Measurements from ENCODE around the gene SLC9A3. TPM values are rescaled to one million over a fixed set of nuclear protein-coding genes. Genes with fewer than 3 reads are reported as not detected.

Gene SLC9A3
- total RNA-seq, 3 donors from 2014 or later (not counting 1 experiment from before 2014, with no cell fraction given), result 0.61 to 1.1 (median 0.73) TPM

DNA sequence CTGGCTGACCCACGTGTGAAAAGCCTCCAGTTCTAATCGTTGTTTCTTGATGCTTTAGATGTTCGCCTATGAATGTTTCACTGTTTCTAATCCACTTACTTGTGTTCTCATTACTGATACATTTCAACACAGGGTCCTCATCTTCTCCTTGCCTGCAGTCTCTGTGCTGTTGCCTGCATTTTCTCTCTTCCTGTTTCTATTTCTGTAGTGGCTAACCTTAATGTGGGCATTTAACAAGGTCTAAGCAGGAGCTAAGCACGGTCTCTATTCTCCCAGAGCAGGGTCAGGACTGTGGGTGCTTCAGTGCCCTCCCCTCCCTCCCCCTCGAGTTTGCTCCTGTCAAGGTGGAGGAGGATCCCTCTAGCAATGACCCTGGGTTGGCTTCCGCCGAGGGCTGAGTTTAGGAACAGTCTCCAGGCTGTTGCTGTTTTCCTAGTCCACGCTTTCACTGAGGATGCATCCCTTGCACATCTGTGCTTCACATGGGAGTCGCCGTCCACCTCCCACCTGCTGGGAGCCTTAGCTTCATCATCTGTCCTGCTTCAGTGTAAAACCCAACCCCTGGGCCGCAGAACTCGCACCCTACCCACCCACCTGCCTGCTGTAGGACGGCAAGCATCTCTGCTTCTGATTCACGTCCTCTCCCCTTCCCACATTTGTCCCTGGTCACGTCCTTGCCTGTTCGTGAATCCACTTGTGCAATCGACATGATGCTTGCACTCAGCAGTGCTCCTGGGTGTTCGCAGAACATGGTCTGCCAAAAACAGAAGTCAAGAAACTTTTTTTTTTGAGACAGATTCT lies 83.6 kb downstream of the SLC9A3 start:
- Mint-ChIP-seq H3K4me1 (peaks cover 18 to 25% of the 10 kb centered on the region in 2 donors), H3K27ac (no peak overlapping the region), H3K4me3 (no peak overlapping the region), H3K36me3 (no peaks in the 10 kb centered on the region), H3K9me3 (no peaks in the 10 kb centered on the region), H3K27me3 (ENCODE audit: low read depth in 2 of 2) (no peaks in the 10 kb centered on the region)
- Histone ChIP-seq H3K27ac (ENCODE audit: low read length) (no peak overlapping the region), H3K9me3 (ENCODE audit: control insufficient read depth, insufficient read depth, low read length) (no peaks in the 10 kb centered on the region), H3K4me1 (ENCODE audit: control insufficient read depth, insufficient read depth, low read length) (peaks cover 22% of the 10 kb centered on the region), H3K27me3 (ENCODE audit: control insufficient read depth, insufficient read depth, low read length) (no peaks in the 10 kb centered on the region), H3K36me3 (ENCODE audit: control insufficient read depth, insufficient read depth, low read length) (peaks cover under 1% of the 10 kb centered on the region), H3K4me3 (ENCODE audit: low read length) (no peak overlapping the region)
- WGBS (ENCODE audit: insufficient coverage), result 76% methylated on average over 18 of the region's 18 CpGs
- ATAC-seq (no peak), DNase-seq (no peak)
- intact Hi-C loops (cut with micrococcal nuclease), result no loop called here
- TF ChIP-seq, protein P1, sequence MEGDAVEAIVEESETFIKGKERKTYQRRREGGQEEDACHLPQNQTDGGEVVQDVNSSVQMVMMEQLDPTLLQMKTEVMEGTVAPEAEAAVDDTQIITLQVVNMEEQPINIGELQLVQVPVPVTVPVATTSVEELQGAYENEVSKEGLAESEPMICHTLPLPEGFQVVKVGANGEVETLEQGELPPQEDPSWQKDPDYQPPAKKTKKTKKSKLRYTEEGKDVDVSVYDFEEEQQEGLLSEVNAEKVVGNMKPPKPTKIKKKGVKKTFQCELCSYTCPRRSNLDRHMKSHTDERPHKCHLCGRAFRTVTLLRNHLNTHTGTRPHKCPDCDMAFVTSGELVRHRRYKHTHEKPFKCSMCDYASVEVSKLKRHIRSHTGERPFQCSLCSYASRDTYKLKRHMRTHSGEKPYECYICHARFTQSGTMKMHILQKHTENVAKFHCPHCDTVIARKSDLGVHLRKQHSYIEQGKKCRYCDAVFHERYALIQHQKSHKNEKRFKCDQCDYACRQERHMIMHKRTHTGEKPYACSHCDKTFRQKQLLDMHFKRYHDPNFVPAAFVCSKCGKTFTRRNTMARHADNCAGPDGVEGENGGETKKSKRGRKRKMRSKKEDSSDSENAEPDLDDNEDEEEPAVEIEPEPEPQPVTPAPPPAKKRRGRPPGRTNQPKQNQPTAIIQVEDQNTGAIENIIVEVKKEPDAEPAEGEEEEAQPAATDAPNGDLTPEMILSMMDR (IDR thresholded peaks at IDR 0.05), result no peak

DNA sequence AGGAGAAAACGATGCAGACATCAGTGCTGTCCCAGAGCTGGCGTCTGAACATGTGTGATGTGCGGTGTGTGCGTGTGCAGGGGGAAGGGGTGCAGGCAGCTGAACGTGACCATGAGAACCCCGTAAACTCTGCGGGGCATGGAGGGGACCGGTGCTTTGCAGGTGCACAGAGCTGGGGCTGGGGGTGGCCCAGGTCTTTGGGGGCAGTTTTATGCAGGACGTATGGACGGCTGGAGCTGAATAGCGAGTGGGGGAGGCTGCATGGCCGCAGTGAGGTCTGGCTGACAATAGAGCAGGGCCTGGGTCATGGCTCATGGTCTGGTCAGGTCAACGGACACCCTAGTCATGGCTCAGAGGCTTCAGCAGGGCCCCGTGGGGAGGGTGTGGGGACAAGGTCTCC lies 84.6 kb downstream of the SLC9A3 start:
- DNase-seq, result no peak
- TF ChIP-seq, protein P1 (IDR thresholded peaks at IDR 0.05), result no peak
- Mint-ChIP-seq H3K27me3 (ENCODE audit: low read depth in 2 of 2) (no peaks in the 10 kb centered on the region), H3K4me3 (no peak overlapping the region), H3K27ac (no peak overlapping the region), H3K9me3 (no peaks in the 10 kb centered on the region), H3K4me1 (peaks cover 13 to 19% of the 10 kb centered on the region in 2 donors), H3K36me3 (no peaks in the 10 kb centered on the region)
- H3K9me3 ChIP-seq (ENCODE audit: control insufficient read depth, insufficient read depth, low read length), result no peaks in the 10 kb centered on the region
- no peak overlapping the region for H3K4me3 ChIP-seq (ENCODE audit: low read length)
- H3K27me3 ChIP-seq (ENCODE audit: control insufficient read depth, insufficient read depth, low read length), result no peaks in the 10 kb centered on the region
- intact Hi-C loops (cut with micrococcal nuclease), result no loop called here
- 93% methylated on average over 14 of the region's 14 CpGs for WGBS (ENCODE audit: insufficient coverage)
- H3K27ac ChIP-seq (ENCODE audit: low read length), result no peak overlapping the region
- H3K4me1 ChIP-seq (ENCODE audit: control insufficient read depth, insufficient read depth, low read length), result peaks cover 22% of the 10 kb centered on the region
- H3K36me3 ChIP-seq (ENCODE audit: control insufficient read depth, insufficient read depth, low read length), result no peaks in the 10 kb centered on the region
- no peak for ATAC-seq

DNA sequence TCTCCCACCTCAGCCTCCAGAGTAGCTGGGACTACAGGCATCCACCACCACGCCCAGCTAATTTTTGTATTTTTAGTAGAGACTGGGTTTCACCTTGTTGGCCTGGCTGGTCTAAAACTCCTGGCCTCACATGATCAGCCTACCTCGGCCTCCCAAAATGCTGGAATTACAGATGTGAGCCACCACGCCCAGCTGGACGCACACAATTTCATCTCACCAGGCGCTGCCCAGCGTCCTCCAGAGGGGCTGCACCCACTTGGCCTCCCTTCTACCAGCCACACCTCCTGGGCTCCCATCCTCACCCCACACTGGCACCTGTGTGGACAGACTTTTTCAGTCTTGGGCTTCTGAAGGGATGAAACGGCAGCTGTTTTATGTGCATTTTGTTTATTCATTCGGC lies 85.1 kb downstream of the SLC9A3 start:
- TF ChIP-seq, protein P1 (IDR thresholded peaks at IDR 0.05), result no peak

More for the DNA sequence above, 85.1 kb downstream of the SLC9A3 start:
- H3K27me3 ChIP-seq (ENCODE audit: control insufficient read depth, insufficient read depth, low read length), result no peaks in the 10 kb centered on the region
- Mint-ChIP-seq H3K27me3 (ENCODE audit: low read depth in 2 of 2) (no peaks in the 10 kb centered on the region), H3K27ac (no peak overlapping the region), H3K36me3 (no peaks in the 10 kb centered on the region), H3K9me3 (no peaks in the 10 kb centered on the region), H3K4me1 (peaks cover 8 to 15% of the 10 kb centered on the region in 2 donors), H3K4me3 (no peak overlapping the region)
- ATAC-seq, result no peak
- H3K4me1 ChIP-seq (ENCODE audit: control insufficient read depth, insufficient read depth, low read length), result peaks cover 18% of the 10 kb centered on the region
- WGBS (ENCODE audit: insufficient coverage), result 92% methylated on average over 8 of the region's 8 CpGs
- no peaks in the 10 kb centered on the region for H3K9me3 ChIP-seq (ENCODE audit: control insufficient read depth, insufficient read depth, low read length)
- intact Hi-C loops (cut with micrococcal nuclease), result no loop called here
- no peaks in the 10 kb centered on the region for H3K36me3 ChIP-seq (ENCODE audit: control insufficient read depth, insufficient read depth, low read length)
- no peak overlapping the region for H3K4me3 ChIP-seq (ENCODE audit: low read length)
- DNase-seq, result no peak
- H3K27ac ChIP-seq (ENCODE audit: low read length), result no peak overlapping the region
